HPDE6-E6E7 (cell line): Measurements from ENCODE around the gene VAV3.

Source experiments
- DNase-seq: peaks from one replicate; pipeline ENCODE4 v3.0.0; 2011; ENCODE audit warnings: missing footprints; ENCODE audit errors: extremely low spot score

VAV3 gene

DNA sequence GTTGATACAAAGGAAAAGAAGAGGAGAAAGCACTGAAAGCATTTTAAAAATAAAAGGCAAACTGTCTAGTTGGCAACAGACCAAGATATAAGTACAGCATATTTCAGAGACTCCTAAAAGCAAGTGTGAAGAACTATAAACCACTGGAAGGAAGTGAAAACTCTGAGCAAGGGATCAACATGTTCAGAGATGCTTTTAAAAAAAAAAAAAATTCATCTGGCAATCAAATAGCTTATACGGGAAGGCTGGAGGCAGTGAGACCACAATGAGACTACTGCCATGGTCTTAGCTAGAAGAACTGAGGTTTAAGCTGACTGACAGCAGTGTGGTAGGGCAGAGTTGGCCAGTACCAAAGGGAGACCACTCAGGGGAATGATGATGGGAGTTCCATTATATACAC is 124.3 kb downstream of the VAV3 start:
- DNase-seq = no peak

DNA sequence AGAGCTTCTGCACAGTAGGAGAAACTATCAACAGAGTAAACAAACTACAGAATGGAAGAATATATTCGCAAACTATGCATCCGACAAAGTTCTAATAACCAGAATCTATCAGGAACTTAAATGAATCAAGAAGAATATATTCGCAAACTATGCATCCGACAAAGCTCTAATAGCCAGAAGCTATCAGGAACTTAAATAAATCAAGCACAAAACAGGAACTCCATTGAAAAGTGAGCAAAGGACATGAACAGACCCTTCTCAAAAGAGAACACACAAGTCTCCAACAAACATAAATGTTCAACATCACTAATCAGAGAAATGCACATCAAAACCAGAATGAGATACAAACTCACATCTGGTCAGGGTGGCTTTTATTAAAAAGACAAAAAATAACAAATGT is 126.9 kb downstream of the VAV3 start:
- DNase-seq = no peak

DNA sequence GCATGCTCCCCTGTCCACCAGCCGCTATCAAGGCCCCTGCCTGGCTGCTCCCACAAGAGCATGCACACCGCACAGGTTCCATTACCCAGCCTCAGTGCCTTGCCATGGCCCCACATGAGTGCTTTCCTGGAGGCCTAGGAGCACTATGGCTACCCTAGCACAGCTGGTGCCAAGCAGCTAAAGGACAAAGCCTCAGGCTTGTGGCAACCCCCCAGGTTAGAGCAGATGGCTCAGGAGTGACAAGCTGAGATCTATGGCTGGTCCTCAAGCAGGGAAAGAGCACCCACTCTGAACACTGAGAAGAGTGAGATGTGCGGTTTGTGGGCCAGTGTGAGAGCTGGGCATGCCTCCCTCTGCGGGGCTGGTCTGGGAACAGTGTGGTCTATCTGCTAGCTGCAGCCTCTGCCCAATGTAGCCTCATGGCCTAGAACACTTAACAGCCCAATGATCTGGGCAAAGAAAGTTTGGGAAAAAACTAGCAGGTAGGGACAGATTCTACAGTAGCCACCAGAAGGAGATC is 129.8 kb downstream of the VAV3 start:
- DNase-seq = no peak

- DNase-seq = no peak
These were observed 131.9 kb downstream of the VAV3 start for GRCh38 chr1:107833061-107833460.

DNA sequence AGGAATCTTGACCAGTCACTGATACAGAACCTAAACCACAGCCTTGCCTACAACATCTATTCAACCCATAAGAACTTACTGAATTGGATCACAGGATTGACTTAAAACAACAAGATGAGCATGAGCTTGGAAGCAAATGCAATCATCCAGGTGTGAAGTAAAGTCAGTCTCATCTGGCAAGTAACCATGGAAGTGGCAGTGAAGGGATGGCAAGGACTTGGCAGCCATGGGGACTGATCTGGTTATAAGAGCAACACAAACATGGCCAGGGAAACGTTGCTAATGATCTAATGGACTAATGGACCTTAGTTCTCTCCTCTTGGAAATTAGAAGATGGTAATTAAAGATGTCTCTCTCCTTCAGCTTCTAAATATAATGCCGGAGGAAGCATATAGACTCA is 133.1 kb downstream of the VAV3 start:
- no peak for DNase-seq

DNA sequence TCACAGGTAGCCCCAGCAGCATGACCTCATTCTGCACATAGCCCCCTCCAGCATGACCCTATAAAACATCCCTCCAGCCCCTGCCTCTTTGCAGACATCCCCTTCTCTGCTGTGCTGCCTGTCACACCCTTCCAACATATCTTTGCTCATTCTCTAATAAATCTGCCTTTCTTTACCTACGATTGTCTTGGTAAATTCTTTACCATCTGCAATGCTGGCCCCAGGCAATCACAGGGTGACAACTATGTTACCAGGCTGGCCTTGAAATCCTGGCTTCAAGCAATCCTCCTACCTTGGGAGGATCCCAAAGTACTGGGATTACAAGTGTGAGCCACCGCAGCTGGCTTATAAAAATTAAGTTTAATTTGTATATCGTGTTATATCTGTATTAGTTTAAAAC is 134.5 kb downstream of the VAV3 start:
- no peak for DNase-seq

DNA sequence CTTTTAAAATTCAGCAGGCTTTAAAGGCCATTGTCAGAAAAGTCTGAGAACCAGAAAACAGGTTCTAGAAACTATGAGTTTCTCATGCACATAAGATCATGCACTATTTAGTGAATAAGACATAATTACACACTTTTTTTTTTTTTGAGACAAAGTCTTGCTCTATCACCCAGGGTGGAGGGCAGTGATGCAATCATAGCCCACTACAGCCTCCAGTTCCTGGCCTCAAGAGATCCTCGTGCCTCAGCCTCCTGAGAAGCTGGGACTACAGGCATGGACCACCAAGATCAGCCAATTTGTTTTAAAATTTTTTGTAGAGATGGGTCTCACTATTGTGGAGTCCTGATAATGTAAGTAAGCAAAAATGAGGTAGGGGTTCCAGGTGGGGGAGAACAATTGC is 134.9 kb downstream of the VAV3 start:
- DNase-seq = no peak

- no peak for DNase-seq
These were observed 135.8 kb downstream of the VAV3 start for GRCh38 chr1:107829036-107829770.

- DNase-seq = no peak
These were observed 140.0 kb downstream of the VAV3 start for GRCh38 chr1:107824946-107825345.

- DNase-seq = no peak
These were observed 143.6 kb downstream of the VAV3 start for GRCh38 chr1:107821340-107821739.

DNA sequence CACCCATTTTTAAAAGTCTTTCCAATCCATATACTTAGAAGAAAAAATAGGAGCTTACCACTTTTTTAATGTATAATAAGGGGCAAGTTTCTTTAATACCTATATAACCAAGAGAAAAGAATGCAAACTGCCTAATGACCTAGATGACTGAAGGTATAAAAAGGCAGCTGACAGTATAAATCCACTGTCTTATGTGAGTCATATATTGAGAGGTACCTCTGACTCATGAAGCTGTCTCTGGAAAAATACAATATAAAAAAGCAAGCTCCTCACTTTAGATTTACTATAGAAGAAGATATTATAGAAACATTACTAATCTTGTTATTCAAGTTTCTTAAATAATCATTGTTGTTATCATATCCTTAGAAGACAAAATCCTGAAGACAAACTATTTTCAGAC is 144.2 kb downstream of the VAV3 start:
- peak; percentile 29 for DNase-seq

DNA sequence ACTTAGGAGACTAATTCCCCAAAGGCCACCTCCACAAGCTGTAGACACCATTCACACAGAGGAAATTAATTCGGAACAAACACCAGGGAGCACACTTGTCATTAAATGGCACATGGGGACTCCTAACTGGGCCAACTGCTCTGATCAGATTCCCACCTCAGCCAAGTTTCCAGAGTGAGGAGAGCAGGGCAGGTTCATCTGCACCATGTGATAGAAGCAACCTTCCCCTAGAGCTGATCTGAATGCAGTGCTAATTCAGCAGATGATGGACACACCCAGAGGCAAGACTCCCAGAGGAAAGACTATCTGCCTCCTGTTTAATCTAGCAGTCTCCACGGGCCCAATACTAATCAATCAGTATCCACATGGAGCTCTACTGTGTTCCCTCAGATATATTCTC is 147.0 kb downstream of the VAV3 start:
- no peak for DNase-seq

DNA sequence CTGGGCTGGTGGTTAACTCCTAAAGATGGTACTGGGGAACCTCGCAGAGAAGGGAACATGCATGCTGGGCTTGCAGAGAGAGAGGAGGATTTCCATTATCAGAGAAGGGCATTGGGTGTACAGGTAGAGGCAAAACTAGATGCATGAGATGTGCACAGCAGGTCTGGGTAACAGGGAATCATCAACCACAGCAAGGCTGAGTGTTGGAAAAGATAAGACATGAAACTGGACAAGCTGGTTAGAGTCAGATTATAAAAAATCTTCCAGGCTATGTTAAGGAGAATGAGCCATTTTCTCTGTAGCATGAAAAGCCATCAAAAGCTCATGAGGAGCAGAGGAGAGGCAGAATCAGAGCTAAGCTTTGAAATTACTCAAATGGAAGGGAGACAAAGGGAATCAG is 147.8 kb downstream of the VAV3 start:
- no peak for DNase-seq

DNA sequence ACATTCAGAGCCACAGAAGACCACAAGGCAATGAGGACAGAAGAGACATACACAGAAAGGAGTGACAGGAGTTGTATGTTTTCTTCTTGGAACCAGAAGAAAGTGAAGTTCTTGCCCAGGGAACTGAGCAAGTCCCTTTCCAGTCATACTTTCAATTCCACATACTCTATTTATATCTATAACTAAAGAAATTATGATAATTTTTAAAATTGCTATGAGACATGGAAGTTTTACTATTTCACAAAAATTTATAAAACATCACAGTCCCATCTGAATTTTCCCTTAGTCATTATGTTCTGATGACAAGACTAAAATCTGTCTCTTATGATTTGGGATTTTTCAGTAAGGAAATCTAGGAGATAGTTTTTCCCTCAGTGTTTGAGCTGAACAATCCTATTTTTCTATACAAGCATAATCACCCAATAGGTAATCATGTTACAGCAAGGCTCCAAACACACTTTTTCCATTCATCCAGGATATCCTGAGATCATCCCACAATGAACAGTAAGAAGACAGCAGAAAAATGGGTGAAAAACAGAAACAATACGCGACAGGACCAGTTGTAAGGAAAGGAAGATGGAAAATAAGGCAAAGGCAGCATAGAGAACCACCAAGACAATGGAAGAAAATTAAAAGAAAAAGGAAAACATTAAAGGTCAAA is 154.6 kb downstream of the VAV3 start:
- no peak for DNase-seq

DNA sequence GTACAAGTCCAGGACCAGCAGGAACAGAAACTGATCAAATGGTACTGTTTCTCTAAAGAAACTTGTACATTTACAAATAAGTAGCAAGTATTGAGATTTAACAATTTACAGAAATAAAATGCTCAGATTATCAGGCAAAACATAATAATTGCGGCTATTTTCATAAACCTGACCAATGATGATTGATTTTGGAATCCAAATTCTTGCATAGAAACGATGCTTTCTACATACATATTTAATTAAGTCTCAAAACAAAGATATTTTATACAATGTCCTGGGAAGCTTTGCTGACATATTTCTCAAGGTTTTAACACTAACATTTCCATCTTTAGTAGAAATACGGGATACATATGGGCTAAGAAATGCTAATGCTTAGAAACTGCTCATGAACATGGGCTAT is 157.1 kb downstream of the VAV3 start:
- DNase-seq = no peak

DNA sequence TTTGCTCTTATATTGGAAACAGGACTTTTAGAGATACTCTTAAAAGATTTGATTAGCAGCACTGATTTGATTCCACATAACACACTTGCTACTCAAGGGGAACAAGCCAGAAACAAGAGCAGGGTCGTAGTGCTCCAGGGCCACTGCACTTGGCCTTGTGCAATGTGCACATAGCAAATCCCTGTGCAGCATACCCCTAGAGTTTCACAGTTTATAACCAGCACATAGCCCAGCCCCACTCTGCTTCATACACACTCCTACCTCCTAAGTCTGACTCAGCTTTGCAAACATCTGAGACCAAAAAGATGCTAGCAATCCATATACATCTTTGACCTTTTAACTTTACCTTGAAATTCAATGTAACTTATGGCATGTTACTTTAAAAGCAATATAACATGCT is 157.6 kb downstream of the VAV3 start:
- DNase-seq = no peak

GRCh38 chr1:107806902-107807301 is 158.1 kb downstream of the VAV3 start:
- DNase-seq = no peak

- DNase-seq = no peak
These were observed 160.2 kb downstream of the VAV3 start for GRCh38 chr1:107804741-107805140.

DNA sequence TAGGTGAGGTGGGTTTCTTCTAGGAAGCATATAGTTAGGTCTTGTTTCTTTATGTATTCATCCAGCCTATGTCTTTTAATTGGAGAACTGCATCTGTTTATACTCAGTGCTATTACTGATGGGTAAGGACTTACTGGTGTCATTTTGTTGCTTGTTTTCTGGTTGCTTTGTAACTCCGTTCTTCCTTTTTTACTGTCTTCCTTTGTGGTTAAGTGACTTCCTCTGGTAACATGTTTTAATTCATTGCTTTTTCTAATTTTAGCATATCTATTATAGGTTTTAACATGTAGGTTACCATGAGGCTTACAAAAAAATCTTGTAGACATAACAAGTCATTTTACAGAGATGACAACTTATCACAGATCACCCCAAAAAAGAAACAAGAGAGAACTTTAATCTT is 160.8 kb downstream of the VAV3 start:
- DNase-seq = no peak

DNA sequence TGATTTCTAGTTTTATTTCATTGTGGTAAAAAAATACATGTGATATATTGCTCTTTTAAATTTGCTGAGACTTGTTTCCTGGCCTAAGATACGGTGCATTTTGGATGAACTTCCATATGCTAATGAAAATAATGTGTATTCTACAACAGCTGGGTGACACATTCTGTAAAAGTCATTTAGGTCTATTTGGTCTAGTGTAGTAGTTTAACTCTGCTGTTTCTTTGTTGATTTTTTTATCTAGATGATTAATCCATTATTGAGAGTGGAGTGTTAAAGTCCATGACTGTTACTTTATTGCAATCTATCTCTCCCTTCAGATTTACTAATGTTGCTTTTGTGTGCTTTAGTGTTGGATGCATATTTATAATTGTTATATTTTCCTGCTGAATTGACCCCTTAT is 161.4 kb downstream of the VAV3 start:
- DNase-seq = no peak

GRCh38 chr1:107802654-107803053 is 162.3 kb downstream of the VAV3 start:
- DNase-seq = no peak

- no peak for DNase-seq
These were observed 169.0 kb downstream of the VAV3 start for GRCh38 chr1:107795994-107796393.

GRCh38 chr1:107795441-107795840 is 169.5 kb downstream of the VAV3 start:
- DNase-seq = no peak

DNA sequence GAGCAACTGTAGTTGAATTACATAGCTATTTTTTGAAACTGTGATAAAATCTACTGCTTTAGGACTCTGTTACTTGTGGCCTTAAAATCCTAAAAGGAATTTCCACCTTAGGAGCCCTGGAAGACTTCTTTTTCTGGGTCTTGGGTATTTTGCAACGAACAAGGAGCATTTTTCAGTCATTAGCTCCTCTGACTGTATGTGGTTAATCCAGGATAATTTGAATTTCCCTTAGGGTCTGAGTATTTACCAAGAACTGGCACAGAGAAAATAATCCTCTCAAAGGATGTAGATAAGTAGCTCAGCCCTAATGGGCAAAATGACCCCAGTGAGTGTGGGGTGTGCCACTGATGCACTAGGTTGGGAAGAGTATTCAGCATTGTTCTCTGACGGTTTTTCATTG is 170.4 kb downstream of the VAV3 start:
- no peak for DNase-seq
